ENCODE measurements around the gene KCP.

Gene KCP

GRCh38 chr7:128884561-128885369, 25.7 kb downstream of the KCP start:
- DNase-seq (ENCODE audit: low spot score) (peak; percentile 57), ATAC-seq (ENCODE audit: low read depth) (no peak)

GRCh38 chr7:128883622-128884448, 26.7 kb downstream of the KCP start:
- DNase-seq (ENCODE audit: low spot score): peak; percentile 76

More at GRCh38 chr7:128884561-128885369, 25.7 kb downstream of the KCP start:
- Histone ChIP-seq H3K9me3 (ENCODE audit: severe bottlenecking) (no peaks in the 10 kb centered on the region), H3K27me3 (ENCODE audit: insufficient read depth, poor library complexity, severe bottlenecking) (no peaks in the 10 kb centered on the region), H3K4me1 (ENCODE audit: insufficient read depth, poor library complexity, severe bottlenecking) (peaks cover 12% of the 10 kb centered on the region), H3K27ac (ENCODE audit: poor library complexity, severe bottlenecking) (no peak overlapping the region), H3K4me3 (ENCODE audit: severe bottlenecking) (no peak overlapping the region), H3K36me3 (ENCODE audit: low read depth) (no peaks in the 10 kb centered on the region)
- TF ChIP-seq, protein P1, sequence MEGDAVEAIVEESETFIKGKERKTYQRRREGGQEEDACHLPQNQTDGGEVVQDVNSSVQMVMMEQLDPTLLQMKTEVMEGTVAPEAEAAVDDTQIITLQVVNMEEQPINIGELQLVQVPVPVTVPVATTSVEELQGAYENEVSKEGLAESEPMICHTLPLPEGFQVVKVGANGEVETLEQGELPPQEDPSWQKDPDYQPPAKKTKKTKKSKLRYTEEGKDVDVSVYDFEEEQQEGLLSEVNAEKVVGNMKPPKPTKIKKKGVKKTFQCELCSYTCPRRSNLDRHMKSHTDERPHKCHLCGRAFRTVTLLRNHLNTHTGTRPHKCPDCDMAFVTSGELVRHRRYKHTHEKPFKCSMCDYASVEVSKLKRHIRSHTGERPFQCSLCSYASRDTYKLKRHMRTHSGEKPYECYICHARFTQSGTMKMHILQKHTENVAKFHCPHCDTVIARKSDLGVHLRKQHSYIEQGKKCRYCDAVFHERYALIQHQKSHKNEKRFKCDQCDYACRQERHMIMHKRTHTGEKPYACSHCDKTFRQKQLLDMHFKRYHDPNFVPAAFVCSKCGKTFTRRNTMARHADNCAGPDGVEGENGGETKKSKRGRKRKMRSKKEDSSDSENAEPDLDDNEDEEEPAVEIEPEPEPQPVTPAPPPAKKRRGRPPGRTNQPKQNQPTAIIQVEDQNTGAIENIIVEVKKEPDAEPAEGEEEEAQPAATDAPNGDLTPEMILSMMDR (IDR thresholded peaks at IDR 0.05; ENCODE audit: poor library complexity, severe bottlenecking): no peak

GRCh38 chr7:128882134-128882533, 28.4 kb downstream of the KCP start:
- no peaks in the 10 kb centered on the region for H3K27me3 ChIP-seq (ENCODE audit: insufficient read depth, poor library complexity, severe bottlenecking)
- no peak overlapping the region for H3K27ac ChIP-seq (ENCODE audit: poor library complexity, severe bottlenecking)
- no peak overlapping the region for H3K4me3 ChIP-seq (ENCODE audit: severe bottlenecking)
- no peaks in the 10 kb centered on the region for H3K4me1 ChIP-seq (ENCODE audit: insufficient read depth, poor library complexity, severe bottlenecking)
- H3K9me3 ChIP-seq (ENCODE audit: severe bottlenecking): no peaks in the 10 kb centered on the region
- DNase-seq (ENCODE audit: low spot score): peak; percentile 25
- TF ChIP-seq, protein P1 (IDR thresholded peaks at IDR 0.05; ENCODE audit: poor library complexity, severe bottlenecking): no peak
- no peak for ATAC-seq (ENCODE audit: low read depth)
- H3K36me3 ChIP-seq (ENCODE audit: low read depth): no peaks in the 10 kb centered on the region

More at GRCh38 chr7:128883622-128884448, 26.7 kb downstream of the KCP start:
- Histone ChIP-seq H3K27ac (ENCODE audit: poor library complexity, severe bottlenecking) (no peak overlapping the region), H3K4me3 (ENCODE audit: severe bottlenecking) (no peak overlapping the region), H3K27me3 (ENCODE audit: insufficient read depth, poor library complexity, severe bottlenecking) (no peaks in the 10 kb centered on the region), H3K9me3 (ENCODE audit: severe bottlenecking) (no peaks in the 10 kb centered on the region), H3K36me3 (ENCODE audit: low read depth) (no peaks in the 10 kb centered on the region), H3K4me1 (ENCODE audit: insufficient read depth, poor library complexity, severe bottlenecking) (peaks cover 4% of the 10 kb centered on the region)
- TF ChIP-seq, protein P1 (IDR thresholded peaks at IDR 0.05; ENCODE audit: poor library complexity, severe bottlenecking): peak; percentile 94
- ATAC-seq (ENCODE audit: low read depth): peak; percentile 68

- no peaks in the 10 kb centered on the region for H3K36me3 ChIP-seq (ENCODE audit: low read depth)
- TF ChIP-seq, protein P1 (IDR thresholded peaks at IDR 0.05; ENCODE audit: poor library complexity, severe bottlenecking): no peak
- ATAC-seq (ENCODE audit: low read depth) (no peak), DNase-seq (ENCODE audit: low spot score) (peak; percentile 35)
- no peaks in the 10 kb centered on the region for H3K9me3 ChIP-seq (ENCODE audit: severe bottlenecking)
- no peak overlapping the region for H3K4me3 ChIP-seq (ENCODE audit: severe bottlenecking)
- no peaks in the 10 kb centered on the region for H3K4me1 ChIP-seq (ENCODE audit: insufficient read depth, poor library complexity, severe bottlenecking)
- no peaks in the 10 kb centered on the region for H3K27me3 ChIP-seq (ENCODE audit: insufficient read depth, poor library complexity, severe bottlenecking)
- H3K27ac ChIP-seq (ENCODE audit: poor library complexity, severe bottlenecking): no peak overlapping the region
Measured at GRCh38 chr7:128881458-128882125, 28.9 kb downstream of the KCP start.
